ENCODE data around the gene KIF11. TPM values are rescaled to one million over a fixed set of nuclear protein-coding genes. Genes with fewer than 3 reads are reported as not detected.

Gene KIF11
- total and polyA plus RNA-seq, 9 of the 15 experiments (the other 6 are each of a cell fraction or from before 2014, with no cell fraction given), result 11.3 to 54.4 (median 29.2) TPM

GRCh38 chr10:92629945-92630344 lies 37.0 kb downstream of the KIF11 start:
- intact Hi-C loops (cut with micrococcal nuclease), result no loop called here
- POLR2A ChIA-PET, result interaction anchor here (0.7 kb wide), 1 partner anchor 24 kb away, joined by 4 read pairs; no protein-coding TSS in a partner anchor

More at GRCh38 chr10:92629945-92630344, 37.0 kb downstream of the KIF11 start:
- ATAC-seq (no peak), FAIRE-seq (no peak), DNase-seq (ENCODE audit: extremely low read depth in 1 of 4, low spot score in 3 of 4) (no peak)
- no peaks in the 10 kb centered on the region for H3K27me3 ChIP-seq (ENCODE audit: control insufficient read depth in 2 of 2, insufficient read depth in 2 of 2, low read length in 2 of 2)
- H3K4me2 ChIP-seq (ENCODE audit: insufficient read depth, low read length), result no peak overlapping the region
- no TSS peak for BruUV-seq (replicated peaks)
- H3K36me3 ChIP-seq (ENCODE audit: control insufficient read depth, insufficient read depth, low read length), result peaks cover 66% of the 10 kb centered on the region; the same call in 2 of the 3 replicates
- no peak overlapping the region for H2AFZ ChIP-seq (ENCODE audit: low read depth, low read length)
- no peaks in the 10 kb centered on the region for H3K4me1 ChIP-seq (replicated peaks in 1 of 2; ENCODE audit: control insufficient read depth in 2 of 2, insufficient read depth in 2 of 2, low read length in 2 of 2)
- in situ Hi-C loops (cut with MboI), result no loop called here
- CTCF ChIA-PET (ENCODE audit: low intra/inter-chr PET ratio), result no interaction called here
- no peak overlapping the region for H3K4me3 ChIP-seq
- H3K9me3 ChIP-seq (replicated peaks; ENCODE audit: control insufficient read depth, insufficient read depth, low read depth, low read length), result no peaks in the 10 kb centered on the region
- no peaks in the 10 kb centered on the region for H4K20me1 ChIP-seq (replicated peaks; ENCODE audit: control insufficient read depth, insufficient read depth, low read length)
- no peaks in the 10 kb centered on the region for H3K9me1 ChIP-seq (ENCODE audit: control insufficient read depth, insufficient read depth, low read length)
- no peaks in the 10 kb centered on the region; the same call in 2 of the 3 replicates for H3K79me2 ChIP-seq (ENCODE audit: control insufficient read depth, insufficient read depth, low read length)
- H3K27ac ChIP-seq (ENCODE audit: extremely low read depth, low read depth, low read length), result no peak overlapping the region
- TF ChIP-seq ZBTB40 (IDR thresholded peaks at IDR 0.05) (no peak), ZBTB40 (CRISPR knock-in tag; IDR thresholded peaks at IDR 0.05) (no peak)
- H3K9ac ChIP-seq (ENCODE audit: insufficient read depth in 1 of 2, low read depth in 2 of 2, low read length in 2 of 2), result no peak overlapping the region
- WGBS (ENCODE audit: insufficient coverage, low coverage, missing lambda C conversion rate), result 91% methylated on average over 2 of the region's 2 CpGs

Measured in K562 (cell line).